ENCODE results near the gene SV2A. TPM values are rescaled to one million over a fixed set of nuclear protein-coding genes. Genes with fewer than 3 reads are reported as not detected.

Gene SV2A
- total and polyA plus RNA-seq, 7 donors = 0.60 to 6.9 (median 4.1) TPM; not detected in 1

GRCh38 chr1:149925345-149925744 lies 7.7 kb upstream of the SV2A start:
- no peak overlapping the region for H3K27ac ChIP-seq
- H3K4me3 ChIP-seq = no peak overlapping the region
- TF ChIP-seq POLR2A (IDR thresholded peaks at IDR 0.05) (no peak), CTCF (IDR thresholded peaks at IDR 0.05) (no peak), EP300 (IDR thresholded peaks at IDR 0.05) (no peak), POLR2AphosphoS5 (IDR thresholded peaks at IDR 0.05) (no peak)
- intact Hi-C loops (cut with DNase I) = no loop called here
- H3K27me3 ChIP-seq = no peaks in the 10 kb centered on the region
- WGBS, 2 donors = 72 to 94% methylated on average over 3 of the region's 3 CpGs
- no peaks in the 10 kb centered on the region for H3K9me3 ChIP-seq
- no peak for DNase-seq
- H3K4me1 ChIP-seq = peaks cover 0 to 39% (median 34%) of the 10 kb centered on the region in 4 donors
- peaks cover 37 to 57% (median 46%) of the 10 kb centered on the region in 4 donors for H3K36me3 ChIP-seq

DNA sequence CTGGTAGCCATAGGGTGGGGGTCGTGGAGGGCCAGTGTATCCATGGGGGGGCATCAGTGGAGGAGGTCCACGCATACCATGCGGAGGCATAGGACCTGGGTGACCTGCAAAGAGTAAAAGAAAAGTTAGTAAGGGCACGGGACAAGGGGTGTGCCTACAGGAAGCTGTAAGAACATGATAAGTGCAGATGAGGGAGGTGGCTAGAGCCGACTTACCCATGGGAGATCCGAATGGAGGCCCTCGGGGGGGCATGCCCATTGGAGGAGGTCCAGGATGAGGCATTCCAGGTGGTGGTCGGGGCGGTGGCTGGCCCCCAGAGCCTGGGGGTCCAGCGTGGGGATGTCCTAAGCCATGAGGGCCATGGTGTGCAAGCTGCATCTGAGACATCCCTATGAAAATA lies 6.0 kb upstream of the SV2A start:
- intact Hi-C loops (cut with DNase I) = no loop called here
- WGBS, 2 donors = 86 to 88% methylated on average over 10 of the region's 10 CpGs
- no peak overlapping the region for H3K4me3 ChIP-seq
- peaks cover 37 to 46% (median 42%) of the 10 kb centered on the region in 4 donors for H3K36me3 ChIP-seq
- DNase-seq = no peak
- H3K9me3 ChIP-seq = no peaks in the 10 kb centered on the region
- H3K27me3 ChIP-seq = no peaks in the 10 kb centered on the region
- H3K27ac ChIP-seq = no peak overlapping the region
- TF ChIP-seq CTCF (IDR thresholded peaks at IDR 0.05) (no peak), POLR2A (IDR thresholded peaks at IDR 0.05) (no peak), POLR2AphosphoS5 (IDR thresholded peaks at IDR 0.05) (no peak), EP300 (IDR thresholded peaks at IDR 0.05) (no peak)
- H3K4me1 ChIP-seq = peaks cover 0 to 37% (median 31%) of the 10 kb centered on the region in 4 donors

DNA sequence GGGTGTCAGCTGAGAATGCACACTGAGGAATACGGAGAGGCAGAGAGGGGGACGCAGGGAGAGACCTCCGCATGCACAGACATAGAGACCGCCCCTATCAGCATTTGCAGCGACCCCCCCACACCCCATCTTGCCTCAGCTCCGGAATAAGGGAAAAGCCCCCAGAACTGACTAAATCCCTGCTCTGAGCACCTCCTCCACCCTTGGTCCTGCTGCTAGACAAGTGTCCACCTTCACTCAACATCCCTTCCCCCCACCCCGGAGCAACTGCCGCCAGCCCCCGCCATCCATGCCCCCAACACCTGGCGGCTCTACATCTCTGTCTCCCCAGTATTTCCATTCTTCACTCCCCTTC lies 769 bp downstream of the SV2A start:
- no peak for DNase-seq
- 15 to 54% methylated on average over 10 of the region's 10 CpGs for WGBS, 2 donors

DNA sequence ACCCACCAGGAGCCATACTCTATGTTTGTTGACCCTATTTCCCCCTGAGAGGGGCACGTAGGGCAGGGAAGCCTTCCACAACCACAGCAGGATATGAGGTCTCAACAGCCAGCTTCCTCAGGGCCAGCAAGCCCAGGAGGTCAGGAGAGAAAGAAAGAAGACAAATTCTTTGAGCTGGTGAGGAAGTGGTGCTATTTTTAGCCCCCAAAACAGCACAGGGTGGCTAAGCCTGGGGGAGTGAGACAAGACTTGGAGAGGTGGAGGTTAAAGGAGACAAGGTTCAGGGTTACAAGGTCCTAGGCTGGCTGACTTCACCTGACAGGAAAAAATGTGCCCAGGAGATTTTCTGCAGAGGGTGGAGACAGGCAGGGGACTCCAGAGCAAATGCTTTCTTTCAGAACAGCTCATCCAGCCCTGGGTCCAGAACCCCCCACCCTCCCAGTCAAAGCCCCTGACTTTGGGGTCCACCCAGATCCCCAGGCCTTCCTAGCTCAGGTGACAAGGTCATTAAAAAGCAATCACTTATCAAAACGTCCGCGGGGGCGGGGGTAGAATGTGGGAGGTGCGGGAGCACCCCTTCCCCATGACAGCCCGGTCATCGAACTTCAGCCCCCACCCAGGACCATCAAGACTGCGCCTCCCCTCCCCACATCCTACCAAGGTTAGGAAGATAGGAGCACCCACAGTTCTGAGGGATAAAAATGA lies 1.3 kb downstream of the SV2A start:
- TF ChIP-seq EP300 (IDR thresholded peaks at IDR 0.05) (no peak), POLR2A (IDR thresholded peaks at IDR 0.05) (no peak), POLR2AphosphoS5 (IDR thresholded peaks at IDR 0.05) (no peak), CTCF (IDR thresholded peaks at IDR 0.05) (no peak)
- intact Hi-C loops (cut with DNase I) = no loop called here
- no peak for DNase-seq
- Histone ChIP-seq H3K27ac (peak overlapping the region in 1 of 4 donors; percentile 41), H3K4me1 (peaks cover 0 to 19% (median 16%) of the 10 kb centered on the region in 4 donors), H3K4me3 (peak overlapping the region in 3 of 4 donors; percentile 49 to 65 (median 58)), H3K9me3 (no peaks in the 10 kb centered on the region), H3K27me3 (no peaks in the 10 kb centered on the region), H3K36me3 (no peaks in the 10 kb centered on the region)
- WGBS, 2 donors = 26 to 64% methylated on average over 9 of the region's 9 CpGs

More for the DNA sequence above, 769 bp downstream of the SV2A start:
- Histone ChIP-seq H3K27ac (peak overlapping the region in 2 of 4 donors; percentile 41 to 60), H3K36me3 (no peaks in the 10 kb centered on the region), H3K4me1 (peaks cover 0 to 19% (median 16%) of the 10 kb centered on the region in 4 donors), H3K4me3 (peak overlapping the region; percentile 49 to 68 (median 62)), H3K9me3 (no peaks in the 10 kb centered on the region), H3K27me3 (no peaks in the 10 kb centered on the region)
- intact Hi-C loops (cut with DNase I) = no loop called here
- TF ChIP-seq POLR2AphosphoS5 (IDR thresholded peaks at IDR 0.05) (no peak), POLR2A (IDR thresholded peaks at IDR 0.05) (no peak), CTCF (IDR thresholded peaks at IDR 0.05) (no peak), EP300 (IDR thresholded peaks at IDR 0.05) (no peak)
